Measurements from ENCODE around the gene CLBA1.

Gene CLBA1

DNA sequence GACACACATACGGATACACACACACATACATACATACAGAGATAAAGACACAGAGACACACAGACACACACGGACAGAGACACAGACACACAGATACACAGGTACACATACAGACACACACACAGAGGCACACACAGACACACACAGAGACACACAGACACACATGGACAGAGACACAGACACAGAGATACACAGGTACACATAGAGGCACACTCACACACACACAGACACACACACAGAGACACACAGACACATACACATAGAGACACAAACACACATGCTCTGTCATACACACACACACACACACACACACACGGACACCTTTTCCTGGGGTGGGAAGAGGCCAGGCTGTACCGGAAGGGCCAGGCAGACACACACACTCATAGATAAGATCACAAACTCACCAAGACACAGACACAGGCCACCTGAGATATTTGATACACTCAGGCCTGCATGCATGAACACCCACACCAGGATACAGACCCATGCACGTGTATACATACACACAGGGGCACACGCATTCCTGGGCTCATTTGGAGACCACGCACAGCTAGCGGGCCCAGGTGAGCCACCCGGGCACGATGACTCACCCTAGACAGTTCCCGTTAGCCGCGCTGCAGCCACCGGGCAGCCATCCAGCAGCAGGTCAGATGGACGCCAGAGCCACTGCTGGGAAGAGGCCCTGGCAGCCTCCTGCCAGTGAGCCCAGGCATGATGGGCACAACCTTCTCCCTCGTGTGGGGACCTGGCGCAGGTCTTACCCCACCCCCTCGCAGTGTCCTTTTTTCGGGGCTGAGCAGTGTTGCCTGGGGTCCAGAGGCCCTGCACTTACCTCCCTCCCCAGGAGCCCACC lies 5.6 kb upstream of the CLBA1 start:
- H3K4me3 ChIP-seq (ENCODE audit: low read depth, low read length), result no peak overlapping the region

DNA sequence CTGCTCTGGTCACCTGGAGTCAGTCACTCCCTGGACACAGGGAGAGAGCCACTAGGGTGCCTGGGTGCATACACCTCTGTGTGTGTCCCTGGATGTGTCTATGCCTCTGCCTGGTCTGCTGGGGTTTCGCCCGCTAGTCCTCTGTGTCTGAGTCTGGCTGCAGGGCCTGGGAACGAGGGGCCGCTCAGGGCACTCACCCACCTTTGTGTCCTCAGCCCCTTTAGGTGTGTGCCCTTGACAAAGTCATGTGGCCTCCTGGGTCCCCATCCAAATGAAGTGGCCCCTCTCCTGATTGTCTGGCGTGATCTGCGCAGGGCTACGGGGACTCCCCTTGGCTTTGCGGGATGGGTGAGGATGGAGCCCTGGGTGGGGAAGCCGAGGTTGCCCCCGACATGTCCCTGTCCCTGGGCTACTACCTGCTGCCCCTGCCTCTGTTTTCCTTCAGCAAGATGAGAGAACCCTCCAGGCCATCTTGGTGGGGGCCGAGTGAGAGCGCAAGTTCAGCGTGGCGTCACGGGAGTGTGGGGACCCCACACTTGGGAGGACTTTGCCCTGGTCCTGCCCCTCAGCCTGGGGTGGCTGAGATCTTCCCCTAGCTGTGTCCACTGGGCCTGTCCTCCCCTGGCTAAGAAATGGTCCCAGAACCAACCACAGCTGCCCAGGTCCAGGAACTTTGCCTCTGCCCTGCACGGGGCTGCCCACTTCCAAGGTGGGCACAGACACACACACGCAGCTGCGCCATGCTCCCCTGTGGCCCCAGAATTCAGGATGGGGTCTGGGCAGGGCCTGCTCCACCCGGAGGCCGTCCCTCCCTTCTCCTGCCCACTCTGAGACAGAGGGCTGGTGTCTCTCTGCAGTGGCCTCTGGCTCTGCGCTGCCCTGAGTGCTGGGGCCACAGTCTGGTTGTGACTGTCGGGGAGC lies 4.7 kb upstream of the CLBA1 start:
- H3K4me3 ChIP-seq (ENCODE audit: low read depth, low read length), result no peak overlapping the region

DNA sequence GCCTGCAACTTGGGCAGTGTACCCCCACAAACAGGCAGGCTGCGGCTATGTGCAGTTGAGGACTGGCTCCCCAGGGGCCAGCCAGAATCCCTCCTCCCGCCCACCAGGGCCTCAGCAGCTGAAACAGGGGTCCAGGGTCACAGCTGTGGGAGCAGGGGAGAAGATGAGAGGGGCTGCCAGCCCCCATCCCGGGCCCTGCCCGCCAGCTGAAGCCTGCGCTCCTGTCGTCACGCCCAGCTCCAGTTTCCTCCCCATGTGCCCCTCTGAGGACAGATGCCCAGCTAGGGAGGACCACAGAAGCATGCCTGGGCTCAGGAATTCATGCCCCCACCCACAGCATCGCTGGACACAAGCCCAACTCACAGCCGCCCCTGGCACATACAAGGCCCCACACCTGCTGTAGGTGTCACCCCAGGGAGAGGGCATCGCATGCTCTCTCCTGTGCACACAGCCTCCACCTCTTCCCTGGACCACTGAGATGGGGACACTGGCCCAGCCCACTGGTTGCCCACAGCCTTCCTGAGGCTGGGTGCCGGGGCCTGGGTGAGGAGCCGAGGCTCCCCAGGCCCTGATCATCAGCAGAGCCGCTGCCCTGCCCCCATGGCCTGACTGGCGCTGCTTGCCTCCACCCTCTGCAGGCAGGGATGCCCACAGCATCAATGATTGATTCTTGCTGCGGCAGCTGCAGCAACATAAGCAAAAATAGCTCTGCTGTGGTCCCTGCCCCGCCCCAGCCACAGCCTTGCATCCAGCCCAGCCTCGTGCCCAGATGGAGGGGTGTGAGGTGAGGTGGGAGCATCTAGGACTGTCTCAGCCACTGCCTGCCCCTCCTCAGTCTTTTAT lies 3.7 kb upstream of the CLBA1 start:
- H3K4me3 ChIP-seq (ENCODE audit: low read depth, low read length), result no peak overlapping the region

DNA sequence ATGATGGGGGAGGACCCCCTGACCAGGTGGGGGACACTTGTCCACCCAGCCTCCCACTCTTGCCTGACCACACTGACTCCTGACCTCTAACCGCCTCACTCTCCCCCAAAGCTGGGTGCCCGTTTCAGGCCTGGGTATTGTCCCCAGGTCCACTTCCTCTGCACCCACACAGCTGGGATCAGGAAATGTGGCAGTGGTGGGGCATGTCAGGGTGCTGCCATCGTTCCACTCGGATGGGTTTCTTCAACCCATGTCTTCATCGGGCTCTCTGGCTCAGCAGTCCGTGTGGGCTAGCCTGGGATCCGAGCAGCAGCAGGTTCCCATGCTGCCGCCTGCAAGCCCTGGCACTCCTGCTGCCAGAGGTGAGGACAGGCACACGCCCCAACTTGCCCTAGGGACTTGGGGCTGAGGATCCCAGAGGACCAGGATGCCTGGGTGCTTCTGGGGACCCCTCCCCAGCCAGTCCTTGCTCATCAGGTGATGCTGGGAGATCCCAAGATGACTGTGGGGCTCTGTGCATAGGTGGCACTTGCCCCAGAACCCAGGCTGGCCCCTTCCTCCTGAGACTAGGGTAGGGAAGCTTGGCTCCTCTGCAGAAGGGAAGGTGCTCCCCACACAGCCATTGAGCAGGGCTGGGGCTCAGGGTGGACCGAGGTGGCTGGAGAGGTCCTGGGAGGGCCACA lies 2.9 kb upstream of the CLBA1 start:
- no peak overlapping the region for H3K4me3 ChIP-seq (ENCODE audit: low read depth, low read length)

DNA sequence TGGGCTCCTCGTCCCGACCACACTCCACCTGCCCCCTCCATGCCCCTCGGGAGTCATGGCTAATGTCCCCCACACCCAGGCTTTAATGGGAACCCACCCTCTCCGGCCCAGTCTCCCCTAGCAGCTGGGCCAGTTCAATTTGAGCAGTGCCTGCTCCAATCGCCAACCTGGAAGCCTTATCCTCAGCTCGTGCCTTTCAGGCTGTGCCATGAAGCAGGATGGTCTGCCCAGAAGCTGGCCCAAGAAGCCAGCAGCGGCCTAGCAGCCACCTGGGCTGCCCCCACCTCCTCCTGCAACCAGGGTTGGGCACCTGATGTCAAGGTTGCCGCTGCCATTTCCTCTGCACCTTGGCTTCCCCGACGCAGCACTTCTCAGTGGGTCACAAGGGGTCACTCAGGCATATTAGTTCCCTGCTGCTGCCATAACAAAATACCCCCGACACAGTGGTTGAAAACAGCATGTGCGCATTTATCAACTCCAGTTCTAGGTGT lies 2.3 kb upstream of the CLBA1 start:
- no peak overlapping the region for H3K4me3 ChIP-seq (ENCODE audit: low read depth, low read length)

DNA sequence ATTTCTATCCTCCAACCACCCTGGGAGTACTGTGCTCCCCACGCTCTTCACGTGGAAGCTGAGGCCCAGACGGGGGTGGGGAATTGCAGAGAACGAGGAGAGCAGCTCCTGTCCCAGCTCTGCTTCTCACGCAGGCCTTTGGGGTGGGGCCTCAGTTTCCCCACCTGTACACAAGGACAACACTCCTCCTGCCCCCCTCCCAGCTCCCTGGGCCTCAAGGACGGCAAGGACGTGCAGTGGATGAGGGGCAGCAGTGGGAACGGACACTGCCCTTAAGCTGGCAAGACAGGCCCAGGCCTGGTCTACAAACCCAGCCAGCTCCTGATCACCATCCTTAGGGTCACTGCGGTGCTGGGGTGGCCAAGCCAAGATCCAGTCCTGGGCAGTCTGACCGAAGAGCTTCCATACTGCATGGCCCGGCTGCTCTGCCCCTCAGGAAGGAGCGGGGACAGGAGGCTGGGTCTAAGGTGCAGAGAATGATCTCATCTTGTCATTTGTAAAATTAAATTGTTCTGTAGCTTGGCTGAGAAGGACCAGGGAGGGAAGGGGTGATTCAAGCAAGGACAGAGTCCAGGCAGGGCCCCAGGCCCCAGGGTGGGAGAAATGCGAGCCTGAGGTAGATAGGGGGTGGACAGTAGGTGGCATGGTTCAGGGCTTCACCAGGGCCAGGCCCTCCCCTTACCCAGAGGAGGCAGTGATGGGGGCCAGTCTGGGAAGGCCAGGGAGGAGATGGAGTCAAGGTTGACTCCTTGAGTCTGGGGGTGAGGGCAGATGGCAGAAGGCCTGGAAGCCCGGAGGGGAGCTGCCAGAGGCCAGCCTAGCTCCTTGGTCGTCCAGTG lies 1.3 kb upstream of the CLBA1 start:
- no peak overlapping the region for H3K4me3 ChIP-seq (ENCODE audit: low read depth, low read length)

DNA sequence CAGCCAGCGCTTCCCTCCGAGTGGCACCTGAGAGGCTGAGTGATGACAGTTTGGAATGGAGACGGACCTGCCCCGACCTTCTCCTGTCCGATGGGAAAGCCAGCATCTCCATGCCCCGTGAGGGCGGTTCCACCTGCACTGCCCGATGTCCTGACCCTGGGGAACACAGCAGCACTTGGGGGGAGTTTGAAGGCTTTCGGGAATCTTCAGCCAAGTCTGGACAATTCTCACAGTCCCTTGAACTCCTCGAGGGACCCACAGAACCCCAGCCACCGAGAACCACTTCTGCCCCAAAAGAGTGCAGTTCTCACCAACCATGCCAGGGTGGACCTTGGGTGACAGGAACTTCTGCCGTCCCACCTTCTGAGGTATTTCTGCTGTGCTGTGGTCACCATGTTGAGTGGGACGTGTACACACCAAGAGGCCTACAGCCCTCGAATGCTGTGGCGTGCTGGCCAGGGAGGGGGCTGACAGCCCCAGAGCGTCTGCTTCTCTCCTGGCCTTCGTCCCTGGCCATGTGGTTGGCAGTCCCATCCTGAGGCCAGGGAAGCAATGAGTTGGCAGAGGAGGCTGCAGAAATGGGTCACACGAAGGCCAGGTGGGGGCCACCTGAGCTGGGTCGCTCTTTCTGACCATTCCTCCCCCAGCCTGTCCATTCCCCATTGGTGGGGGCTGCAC lies 1.0 kb downstream of the CLBA1 start:
- no peak overlapping the region for H3K4me3 ChIP-seq (ENCODE audit: low read depth, low read length)

DNA sequence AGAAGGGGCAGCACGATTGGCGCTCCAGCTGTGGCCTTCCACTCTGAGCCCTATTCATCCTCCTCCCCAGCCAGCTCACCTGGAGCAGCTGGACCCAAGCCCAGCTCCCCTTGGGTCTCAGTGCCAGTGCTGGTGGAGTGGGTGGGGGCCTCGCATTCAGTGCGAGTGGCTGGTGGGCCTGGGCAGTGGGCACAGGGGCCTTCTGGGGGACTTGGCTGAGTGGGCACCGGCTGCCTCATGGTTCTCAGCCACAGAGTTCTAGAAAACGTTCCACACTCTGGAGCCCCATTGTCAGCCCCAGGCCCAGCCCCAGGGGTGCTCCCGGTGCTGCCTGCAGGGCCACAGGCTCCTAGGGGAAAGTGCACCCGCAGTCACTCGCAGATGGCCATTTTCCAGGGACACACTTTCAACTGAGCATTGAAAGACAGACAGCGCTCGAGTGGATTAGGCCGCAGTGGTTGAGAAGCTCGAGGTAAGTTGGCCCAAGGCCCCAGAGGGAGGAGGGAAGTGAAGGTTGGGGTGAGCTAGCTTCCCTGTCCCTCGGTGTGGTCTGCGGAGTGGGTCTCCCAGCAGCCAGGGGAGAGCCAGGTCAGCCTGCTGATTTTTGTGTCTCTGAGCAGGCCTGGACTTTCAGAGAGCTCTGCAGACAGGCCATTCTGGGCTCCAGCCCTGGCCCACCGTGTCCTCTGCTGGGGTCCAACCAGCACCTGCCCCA lies 3.8 kb downstream of the CLBA1 start:
- H3K4me3 ChIP-seq (ENCODE audit: low read depth, low read length), result no peak overlapping the region

DNA sequence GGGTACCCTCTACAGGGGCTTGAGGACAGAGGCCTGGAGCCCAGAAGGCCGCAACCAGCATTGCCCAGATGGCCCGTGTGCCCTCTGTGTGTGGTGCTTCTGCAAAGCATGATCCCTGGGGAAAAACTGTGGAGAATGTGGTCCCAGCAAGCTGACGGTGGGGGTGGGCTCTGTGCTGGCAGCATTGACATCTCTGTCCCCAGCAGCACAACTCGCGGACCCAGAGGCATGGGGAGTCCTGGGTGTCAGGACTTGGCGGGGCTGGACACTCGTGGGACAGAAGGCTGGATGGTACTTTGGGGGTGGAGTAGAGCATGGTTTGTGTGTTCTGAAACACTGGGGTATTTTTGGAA lies 4.3 kb downstream of the CLBA1 start:
- H3K4me3 ChIP-seq (ENCODE audit: low read depth, low read length), result no peak overlapping the region

DNA sequence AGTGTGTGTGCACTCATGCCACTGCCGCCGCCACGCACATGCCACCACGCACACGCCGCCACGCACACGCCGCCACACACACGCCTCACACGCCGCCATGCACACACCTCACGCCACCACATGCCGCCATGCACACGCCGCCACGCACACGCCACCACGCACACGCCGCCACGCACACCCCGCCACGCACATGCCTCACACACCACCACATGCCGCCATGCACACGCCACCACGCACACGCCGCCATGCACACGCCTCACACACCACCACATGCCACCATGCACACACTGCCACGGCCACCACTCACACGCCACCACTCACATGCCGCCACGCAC lies 6.3 kb downstream of the CLBA1 start:
- no peak overlapping the region for H3K4me3 ChIP-seq (ENCODE audit: low read depth, low read length)

DNA sequence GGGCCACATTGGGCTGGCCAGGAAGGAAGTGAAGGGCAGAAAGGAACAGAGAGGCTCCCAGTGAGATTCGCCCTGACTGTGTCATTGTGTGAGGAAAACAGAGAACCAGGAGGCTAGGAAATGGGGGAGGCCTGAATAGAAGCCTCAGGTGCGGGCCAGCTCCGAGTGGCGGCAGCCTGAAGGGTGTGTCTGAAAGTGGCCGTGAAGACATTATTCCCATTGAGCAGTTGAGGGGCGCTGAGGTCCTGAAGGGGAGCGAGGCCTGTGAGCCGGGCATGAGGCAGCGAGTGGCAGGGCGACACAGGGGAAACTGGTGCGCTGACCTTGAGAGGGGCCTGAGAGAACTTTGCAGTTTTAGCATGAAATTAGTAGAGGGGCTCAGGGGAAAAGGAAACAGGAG lies 6.9 kb downstream of the CLBA1 start:
- H3K4me3 ChIP-seq (ENCODE audit: low read depth, low read length), result no peak overlapping the region

DNA sequence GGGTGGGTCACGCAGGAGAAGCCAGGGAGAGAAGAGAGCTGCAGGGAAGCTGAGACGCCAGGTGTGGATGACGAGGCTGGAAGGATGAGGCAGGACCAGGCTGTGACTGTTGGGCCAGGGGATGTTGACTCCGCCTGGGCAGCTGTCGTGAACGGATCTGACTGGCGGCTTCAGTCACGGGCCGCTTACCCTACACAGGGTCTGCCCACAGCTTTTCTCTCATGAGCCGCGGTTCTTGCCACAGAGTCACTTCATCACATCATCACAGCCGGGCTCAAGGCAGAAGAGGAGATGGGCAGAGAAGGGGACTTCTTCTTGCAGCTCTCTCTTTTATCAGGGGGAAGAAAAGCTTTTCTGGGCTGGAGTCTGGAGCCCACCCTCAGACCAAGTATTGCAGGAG lies 7.7 kb downstream of the CLBA1 start:
- no peak overlapping the region for H3K4me3 ChIP-seq (ENCODE audit: low read depth, low read length)

DNA sequence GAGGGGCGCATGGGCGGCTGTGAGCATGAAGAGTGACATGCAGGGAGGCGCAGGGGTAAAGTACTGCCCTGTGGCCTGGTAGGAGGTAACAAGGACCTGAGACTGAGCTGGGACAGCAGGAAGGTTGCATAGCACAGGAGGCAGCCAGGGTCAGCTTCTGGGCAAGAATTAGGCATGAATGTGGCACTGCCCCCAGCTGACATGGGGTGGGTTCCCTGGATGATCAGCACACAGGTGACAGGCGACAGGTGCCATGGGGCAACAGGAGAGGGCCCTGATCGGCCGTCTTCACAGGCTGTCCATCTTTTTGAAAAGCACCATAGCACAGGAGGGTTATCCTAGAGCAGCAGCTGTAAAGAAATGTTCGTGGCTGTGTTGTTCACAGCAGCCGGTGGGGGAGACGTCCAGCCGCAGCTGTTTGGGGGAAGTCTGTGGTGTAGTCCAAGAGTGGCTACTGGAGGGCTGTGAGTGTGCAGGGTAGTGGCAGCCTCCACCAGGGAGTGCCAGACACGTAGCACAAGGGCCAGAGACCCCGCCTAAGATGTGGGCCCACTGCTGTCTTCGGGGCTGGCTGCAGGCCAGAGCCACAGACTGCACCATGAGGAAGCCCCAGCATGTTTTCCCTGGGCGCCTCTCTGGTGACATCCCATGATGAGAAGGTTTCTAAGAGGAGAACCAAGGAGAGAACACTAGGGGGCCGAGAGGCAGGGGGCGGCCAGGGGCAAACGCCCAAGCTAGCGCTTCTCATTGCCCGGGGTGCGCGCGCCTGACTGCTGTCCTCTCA lies 8.4 kb downstream of the CLBA1 start:
- H3K4me3 ChIP-seq (ENCODE audit: low read depth, low read length), result no peak overlapping the region

DNA sequence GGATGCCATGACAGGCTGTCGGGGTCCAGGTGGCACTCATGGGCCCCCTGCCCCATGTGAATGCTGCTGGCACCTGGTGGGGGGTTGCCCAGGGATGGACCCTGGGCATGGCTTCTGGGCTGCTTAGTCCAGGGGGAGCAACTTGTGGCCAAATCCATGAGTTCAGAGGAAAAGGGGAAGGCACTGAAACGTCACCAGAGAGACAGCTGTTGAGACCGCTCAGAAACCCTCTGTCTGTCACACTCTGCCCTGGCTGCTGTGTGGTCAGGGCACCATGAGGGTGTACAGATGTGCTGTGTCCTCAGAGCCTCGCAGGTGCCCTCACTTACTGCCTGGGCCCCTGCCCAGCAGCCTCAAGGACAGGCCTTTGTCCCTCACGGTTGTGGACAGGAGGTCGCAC lies 9.4 kb downstream of the CLBA1 start:
- no peak overlapping the region for H3K4me3 ChIP-seq (ENCODE audit: low read depth, low read length)

DNA sequence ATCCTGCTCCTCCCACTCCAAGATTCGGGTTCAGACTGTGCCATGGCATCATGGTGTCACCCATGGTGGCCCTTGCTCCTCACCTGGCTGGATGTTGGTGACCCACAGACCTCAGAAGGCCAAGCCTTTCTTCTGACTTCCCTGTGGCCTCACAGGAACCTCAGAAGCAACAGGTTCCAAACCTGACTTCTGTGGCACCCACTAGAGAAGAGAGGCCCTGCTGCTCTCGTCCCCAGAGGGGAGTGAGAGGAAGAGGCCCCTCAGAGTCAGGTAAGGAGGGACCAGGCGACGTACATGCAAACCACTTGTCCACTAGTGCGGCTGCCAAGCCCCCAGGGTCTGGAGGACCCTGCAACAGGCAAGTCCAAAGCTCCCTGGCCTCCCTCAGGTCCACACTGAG lies 10.4 kb downstream of the CLBA1 start:
- H3K4me3 ChIP-seq (ENCODE audit: low read depth, low read length), result no peak overlapping the region

DNA sequence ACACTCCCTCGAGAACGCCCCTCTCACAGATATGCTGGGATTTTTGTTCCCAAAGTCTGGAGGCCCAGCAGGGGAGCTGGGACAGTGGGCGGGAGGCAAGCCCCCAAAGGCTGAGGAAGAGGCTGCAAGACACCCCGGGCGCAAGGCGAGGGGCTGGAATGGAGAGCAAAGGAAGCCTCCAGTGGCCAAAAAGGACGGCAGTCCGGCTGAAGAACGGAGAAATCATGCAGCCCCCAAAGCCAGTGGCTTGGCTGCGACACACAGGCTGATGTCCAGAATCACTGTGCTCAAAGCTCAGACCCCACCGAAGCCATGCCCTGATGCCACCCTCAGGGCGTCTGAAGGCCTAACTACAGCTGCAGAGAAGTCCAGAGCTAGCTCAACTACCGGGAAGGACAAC lies 10.9 kb downstream of the CLBA1 start:
- no peak overlapping the region for H3K4me3 ChIP-seq (ENCODE audit: low read depth, low read length)

DNA sequence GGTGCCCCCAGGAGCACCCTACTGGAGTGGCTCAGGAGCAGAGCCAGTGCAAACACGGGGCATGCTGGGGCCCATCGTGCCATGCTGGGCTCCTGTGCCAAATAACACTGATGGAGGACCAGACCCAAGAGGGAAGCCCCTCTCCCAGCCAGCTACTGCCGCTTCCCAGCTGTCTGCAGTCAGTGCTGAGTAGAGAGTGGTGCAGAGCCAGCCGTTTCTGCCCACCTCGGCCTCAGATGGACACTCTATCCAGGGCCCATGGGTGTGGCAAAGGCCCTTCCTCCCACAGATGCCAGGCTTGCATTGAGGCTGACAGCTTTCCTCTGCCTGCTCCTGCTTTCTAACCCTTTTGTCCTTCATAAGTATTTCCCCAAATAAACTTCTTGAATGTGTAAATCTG lies 13.2 kb downstream of the CLBA1 start:
- no peak overlapping the region for H3K4me3 ChIP-seq (ENCODE audit: low read depth, low read length)

DNA sequence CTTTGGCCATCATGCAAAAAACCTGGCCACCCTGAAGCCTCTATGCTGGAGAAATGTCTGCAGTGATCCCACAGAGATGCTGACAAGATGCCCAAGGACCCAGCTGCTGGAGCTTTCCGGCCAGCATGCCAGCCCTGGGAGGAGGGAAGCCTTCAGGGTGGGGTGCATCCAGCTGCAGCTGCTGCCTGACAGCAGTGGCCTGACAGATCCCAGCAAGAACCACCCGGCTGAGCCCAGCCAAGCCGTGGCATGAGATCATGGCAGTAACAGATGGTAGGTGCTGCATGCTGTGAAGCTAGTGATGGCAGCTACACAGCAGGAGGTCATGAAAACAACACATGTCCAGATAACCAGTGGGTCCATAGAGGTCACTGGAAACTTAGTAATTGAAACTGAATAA lies 13.8 kb downstream of the CLBA1 start:
- no peak overlapping the region for H3K4me3 ChIP-seq (ENCODE audit: low read depth, low read length)

Data from iPS-11a (cell line).